GM12891 (cell line): ENCODE measurements around the gene HENMT1.
"Not testable (repeated sequence)": the region's sequence is repeated elsewhere in the genome, so short reads cannot be mapped to it uniquely, and the experiment has no call there.

Experiments
- POLR2A ChIP-seq: IDR thresholded peaks from 2 replicates; pipeline ENCODE4 v1.6.1; 2011; ENCODE audit warnings: low read depth, low read length, control low read depth
- SPI1 ChIP-seq: IDR thresholded peaks from 2 replicates; pipeline ENCODE4 v1.6.1; 2011; ENCODE audit warnings: low read depth, low read length, control low read depth

GRCh38 chr1:108667422-108667821 lies 6.5 kb upstream of the HENMT1 start:
- not testable (repeated sequence) for TF ChIP-seq POLR2A, SPI1
